Measurements from ENCODE around the gene GGNBP2.
A peak's percentile ranks its signal among the peaks of the same experiment; 100 is the strongest.

GGNBP2 gene

GRCh38 chr17:36515837-36516236 is 28.9 kb upstream of the GGNBP2 start:
- no peak for DNase-seq (ENCODE audit: low read depth in 2 of 3, low spot score in 1 of 3)

- DNase-seq (ENCODE audit: low read depth in 2 of 3, low spot score in 1 of 3): no peak
Measured at GRCh38 chr17:36523113-36523512, 21.6 kb upstream of the GGNBP2 start.

GRCh38 chr17:36524428-36524876 is 20.3 kb upstream of the GGNBP2 start:
- no peak for DNase-seq (ENCODE audit: low read depth in 2 of 3, low spot score in 1 of 3)

GRCh38 chr17:36525113-36525512 is 19.6 kb upstream of the GGNBP2 start:
- no peak for DNase-seq (ENCODE audit: low read depth in 2 of 3, low spot score in 1 of 3)

GRCh38 chr17:36525888-36526287 is 18.8 kb upstream of the GGNBP2 start:
- DNase-seq (ENCODE audit: low read depth in 2 of 3, low spot score in 1 of 3): no peak

GRCh38 chr17:36527621-36528250 is 17.0 kb upstream of the GGNBP2 start:
- no peak for DNase-seq (ENCODE audit: low read depth in 2 of 3, low spot score in 1 of 3)

- DNase-seq (ENCODE audit: low read depth in 2 of 3, low spot score in 1 of 3): no peak
Measured at GRCh38 chr17:36529121-36529520, 15.6 kb upstream of the GGNBP2 start.

GRCh38 chr17:36532435-36532975 is 12.2 kb upstream of the GGNBP2 start:
- DNase-seq (ENCODE audit: low read depth in 2 of 3, low spot score in 1 of 3): no peak

- peak; percentile 34 to 47 (median 36) for DNase-seq (ENCODE audit: low read depth in 2 of 3, low spot score in 1 of 3)
Measured at GRCh38 chr17:36533935-36534839, 10.5 kb upstream of the GGNBP2 start.

- peak; percentile 69 to 85 (median 78) for DNase-seq (ENCODE audit: low read depth in 2 of 3, low spot score in 1 of 3)
Measured at GRCh38 chr17:36534840-36535668, 9.7 kb upstream of the GGNBP2 start, which contains the start of the genes MYO19 and PIGW. TSS of gene MYO19 (minus strand) at chr17:36534868. CDS start at chr17:36532538, 2,330 bp downstream. TSS of gene PIGW (plus strand) at chr17:36534987. CDS start at chr17:36537102, 2,115 bp downstream.

- no peak for DNase-seq (ENCODE audit: low read depth in 2 of 3, low spot score in 1 of 3)
Measured at GRCh38 chr17:36535669-36536081, 9.0 kb upstream of the GGNBP2 start.

GRCh38 chr17:36540696-36541095 is 4.0 kb upstream of the GGNBP2 start:
- DNase-seq (ENCODE audit: low read depth in 2 of 3, low spot score in 1 of 3): no peak

GRCh38 chr17:36542755-36543154 is 2.0 kb upstream of the GGNBP2 start:
- DNase-seq (ENCODE audit: low read depth in 2 of 3, low spot score in 1 of 3): no peak

GRCh38 chr17:36544044-36544306 is 744 bp upstream of the GGNBP2 start:
- DNase-seq (ENCODE audit: low read depth in 2 of 3, low spot score in 1 of 3): peak in 1 of 3 donors; percentile 9

GRCh38 chr17:36545077-36545464 is 352 bp downstream of the GGNBP2 start:
- DNase-seq (ENCODE audit: low read depth in 2 of 3, low spot score in 1 of 3): no peak

- peak; percentile 94 to 97 (median 94) for DNase-seq (ENCODE audit: low read depth in 2 of 3, low spot score in 1 of 3)
Measured at GRCh38 chr17:36545465-36546417, 1.0 kb downstream of the GGNBP2 start.

- no peak for DNase-seq (ENCODE audit: low read depth in 2 of 3, low spot score in 1 of 3)
Measured at GRCh38 chr17:36546418-36547093, 1.8 kb downstream of the GGNBP2 start.

GRCh38 chr17:36547776-36548175 is 3.1 kb downstream of the GGNBP2 start:
- no peak for DNase-seq (ENCODE audit: low read depth in 2 of 3, low spot score in 1 of 3)
